Hepatocyte (in vitro differentiated cells): Measurements from ENCODE around the gene MAPK4.

Experiments used
- CTCF ChIP-seq: fragments of 200-600 bp; sonication (generic); IDR thresholded peaks from 2 replicates; pipeline ENCODE4 v1.5.1; 2016; ENCODE audit warnings: antibody characterized with exemption, mild to moderate bottlenecking; ENCODE audit not compliant: poor library complexity
- EZH2 ChIP-seq: fragments of 200-600 bp; sonication (generic); IDR thresholded peaks from 2 replicates; pipeline ENCODE4 v1.6.1; 2016; ENCODE audit warnings: antibody characterized with exemption, mild to moderate bottlenecking, borderline replicate concordance
- EZH2phosphoT487 ChIP-seq: fragments of 200-600 bp; sonication (generic); IDR thresholded peaks from one replicate; pipeline ENCODE4 v1.6.1; 2018; ENCODE audit warnings: antibody characterized with exemption, mild to moderate bottlenecking, low read depth, moderate library complexity; ENCODE audit not compliant: unreplicated experiment, severe bottlenecking

DNA sequence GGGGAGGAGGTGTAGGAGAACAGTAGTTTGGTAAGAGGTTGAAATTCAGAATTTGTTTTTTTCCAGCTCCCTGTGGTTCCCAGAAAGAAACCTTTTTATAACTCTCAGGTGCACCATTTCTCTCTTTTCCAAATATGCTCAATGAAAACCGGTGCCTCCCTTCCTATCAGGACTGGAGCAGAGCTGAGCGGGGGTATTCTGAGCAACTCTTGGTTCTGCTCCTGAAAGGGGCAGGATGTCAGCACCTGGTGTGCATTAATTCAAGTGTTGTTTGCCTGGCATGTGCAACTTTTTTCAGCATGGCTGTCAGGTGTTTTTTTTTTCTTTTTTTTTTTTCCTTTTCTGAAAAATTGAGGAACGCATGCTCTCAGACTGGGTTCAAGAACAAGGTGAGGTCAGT lies 74.1 kb downstream of the MAPK4 start:
- TF ChIP-seq CTCF (no peak), EZH2phosphoT487 (no peak), EZH2 (no peak)
